Measurements from ENCODE around the gene LEAP2.

Gene LEAP2

GRCh38 chr5:132884548-132884947 is 11.1 kb downstream of the LEAP2 start:
- no peak for DNase-seq

- no peak for DNase-seq
These were observed 12.8 kb downstream of the LEAP2 start for GRCh38 chr5:132886064-132886823.

DNA sequence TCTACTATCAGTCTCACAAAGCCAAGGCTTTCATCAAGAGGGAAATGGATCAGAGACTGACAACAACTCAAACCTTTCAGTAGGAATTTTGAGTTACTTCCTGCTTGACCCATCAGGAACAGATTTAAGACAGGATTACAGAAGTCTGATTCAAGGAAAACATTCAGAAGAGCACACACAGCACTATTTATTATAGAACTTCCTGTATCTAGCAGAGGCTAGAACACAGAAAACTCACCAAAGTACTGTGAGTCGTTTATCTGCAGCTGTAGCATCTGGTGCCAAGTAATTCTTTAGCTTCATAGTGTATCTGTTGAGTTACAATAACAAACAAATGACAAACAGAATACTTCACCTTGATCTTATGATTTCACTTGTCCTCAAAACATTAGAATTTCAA is 13.8 kb downstream of the LEAP2 start:
- DNase-seq = no peak

- no peak for DNase-seq
These were observed 16.0 kb downstream of the LEAP2 start for GRCh38 chr5:132889501-132889900.

- DNase-seq = no peak
These were observed 17.3 kb downstream of the LEAP2 start for GRCh38 chr5:132890817-132891216.

DNA sequence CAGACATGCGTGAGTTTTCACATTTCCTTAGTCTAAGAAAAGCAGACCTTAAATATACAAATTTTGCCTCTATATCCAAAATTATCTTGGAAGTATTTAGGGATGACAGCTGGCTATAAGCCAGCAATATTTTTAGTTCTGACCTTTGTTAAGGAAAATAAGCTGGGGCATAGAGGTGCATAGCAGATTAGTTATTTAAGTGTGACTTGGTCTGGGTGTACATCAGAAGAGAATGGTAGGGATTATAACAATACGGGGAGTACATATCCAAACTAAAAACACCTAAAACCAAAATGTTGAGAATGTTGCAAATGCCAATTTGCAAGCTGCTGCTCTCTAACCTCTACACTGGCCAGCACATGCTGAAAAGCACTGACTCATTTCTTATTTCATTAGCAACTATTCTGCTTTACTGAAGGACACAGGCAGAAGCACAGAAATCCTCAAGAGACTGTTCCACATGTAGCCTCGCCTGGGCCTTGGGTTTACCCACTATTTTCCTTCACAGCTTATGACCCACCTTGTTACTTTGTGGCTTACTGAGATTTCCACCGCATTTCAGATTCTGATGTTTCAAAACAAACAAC is 22.3 kb downstream of the LEAP2 start:
- DNase-seq = no peak

DNA sequence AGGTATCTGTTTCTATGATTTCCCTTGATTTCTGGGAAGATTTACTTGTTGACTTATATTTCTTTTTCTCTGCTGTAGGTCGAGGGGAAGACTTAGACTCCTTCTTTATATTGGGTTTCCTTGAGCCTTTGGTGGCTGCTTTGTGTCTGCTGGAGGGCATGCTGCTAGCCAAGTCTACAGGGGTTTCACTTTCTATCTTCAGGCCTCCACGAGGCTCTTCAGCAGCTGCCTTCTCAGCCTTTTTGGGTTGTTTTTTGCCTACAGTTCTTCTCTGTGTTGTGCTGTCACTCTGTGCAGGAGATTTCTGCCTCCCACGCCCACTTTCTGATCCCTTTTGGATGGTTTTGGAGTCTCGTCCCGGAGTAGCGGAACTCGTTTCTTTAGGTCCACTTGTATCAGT is 23.2 kb downstream of the LEAP2 start:
- DNase-seq = no peak

GRCh38 chr5:132898094-132898493 is 24.6 kb downstream of the LEAP2 start:
- DNase-seq = no peak

DNA sequence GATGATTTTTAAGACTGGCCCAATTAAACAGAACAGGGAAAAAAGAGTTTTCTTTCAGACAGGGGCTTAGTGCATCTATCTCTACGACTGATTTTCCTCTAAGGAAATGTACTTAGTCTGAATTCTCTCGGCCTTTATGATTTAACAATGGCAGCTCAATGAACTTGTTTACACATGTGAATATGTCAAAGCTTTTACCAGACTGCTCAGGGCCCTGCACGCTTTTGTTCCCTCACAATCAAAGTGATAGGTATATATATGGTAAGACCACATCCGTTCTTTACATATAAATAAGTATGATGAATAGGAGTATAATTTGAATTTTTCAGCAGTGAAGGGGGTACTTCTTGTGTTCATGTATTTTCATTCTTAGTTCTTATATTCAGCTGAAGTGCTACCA is 27.6 kb downstream of the LEAP2 start:
- no peak for DNase-seq

DNA sequence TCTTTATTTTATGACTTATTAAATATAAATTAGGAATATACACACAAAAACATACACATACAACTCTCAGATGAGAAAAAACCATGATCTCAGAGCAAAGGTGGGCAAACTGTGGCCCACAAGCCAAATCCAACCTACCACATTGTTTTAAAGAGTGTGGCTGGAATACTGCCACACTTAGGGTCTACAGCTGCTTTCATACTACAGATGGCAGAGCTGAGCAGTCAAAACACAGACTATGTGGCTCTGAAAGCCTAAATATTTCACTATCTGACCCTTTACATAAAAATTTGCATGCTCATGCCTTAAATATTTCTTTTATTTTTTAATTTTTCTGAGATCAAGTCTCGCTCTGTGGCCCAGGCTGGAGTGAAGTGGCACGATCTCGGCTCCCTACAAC is 28.3 kb downstream of the LEAP2 start:
- no peak for DNase-seq

GRCh38 chr5:132905938-132906337 is 32.5 kb downstream of the LEAP2 start:
- peak; percentile 93 for DNase-seq

DNA sequence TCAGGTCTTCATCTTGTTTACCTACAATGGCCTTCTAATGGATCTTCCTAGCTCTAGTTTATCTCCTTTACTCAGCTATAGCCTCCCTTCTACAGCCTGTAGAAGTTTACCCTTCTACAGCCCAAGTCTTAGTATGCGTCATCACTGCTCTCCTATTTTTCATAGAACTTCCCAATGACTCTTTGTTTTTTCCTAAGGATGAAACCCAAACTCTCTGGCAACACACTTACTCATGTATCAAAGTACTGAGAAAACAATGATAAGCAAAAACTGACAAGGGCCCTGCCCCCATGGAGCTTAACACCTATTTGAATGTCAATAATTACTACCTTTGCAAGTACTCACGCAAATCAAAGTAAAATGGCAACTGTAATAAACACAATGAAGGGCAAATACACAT is 33.7 kb downstream of the LEAP2 start:
- no peak for DNase-seq

- no peak for DNase-seq
These were observed 36.2 kb downstream of the LEAP2 start for GRCh38 chr5:132909702-132910101.

- DNase-seq = no peak
These were observed 42.2 kb downstream of the LEAP2 start for GRCh38 chr5:132915681-132916080.

GRCh38 chr5:132916086-132916485 is 42.6 kb downstream of the LEAP2 start:
- no peak for DNase-seq

Data from NCI-H2029 (cell line).